NB4 (cell line): Measurements from ENCODE around the gene SBDS.
"Not testable (repeated sequence)": the region's sequence is repeated elsewhere in the genome, so short reads cannot be mapped to it uniquely, and the experiment has no call there.

Source experiments
- DNase-seq: peaks from one replicate; pipeline ENCODE4 v3.0.0; 2010; ENCODE audit warnings: low read depth
- H3K4me3 ChIP-seq: one replicate; pipeline ENCODE4 v1.5.1; 2011; ENCODE audit warnings: mild to moderate bottlenecking, low read depth, low read length, moderate library complexity
- MAX ChIP-seq: IDR thresholded peaks from 2 replicates; pipeline ENCODE4 v1.6.1; 2011; ENCODE audit warnings: low read depth, low read length
- MYC ChIP-seq: IDR thresholded peaks from 2 replicates; pipeline ENCODE4 v1.6.1; 2011; ENCODE audit warnings: low read depth, low read length
- POLR2A ChIP-seq: IDR thresholded peaks from 2 replicates; pipeline ENCODE4 v1.6.1; 2011; ENCODE audit warnings: mild to moderate bottlenecking; ENCODE audit not compliant: insufficient read length; ENCODE audit errors: extremely low read depth
- TF ChIP-seq, protein P1 (sequence below): IDR thresholded peaks from one replicate; pipeline ENCODE4 v1.5.1; 2012; ENCODE audit warnings: low read depth, low read length

SBDS gene

DNA sequence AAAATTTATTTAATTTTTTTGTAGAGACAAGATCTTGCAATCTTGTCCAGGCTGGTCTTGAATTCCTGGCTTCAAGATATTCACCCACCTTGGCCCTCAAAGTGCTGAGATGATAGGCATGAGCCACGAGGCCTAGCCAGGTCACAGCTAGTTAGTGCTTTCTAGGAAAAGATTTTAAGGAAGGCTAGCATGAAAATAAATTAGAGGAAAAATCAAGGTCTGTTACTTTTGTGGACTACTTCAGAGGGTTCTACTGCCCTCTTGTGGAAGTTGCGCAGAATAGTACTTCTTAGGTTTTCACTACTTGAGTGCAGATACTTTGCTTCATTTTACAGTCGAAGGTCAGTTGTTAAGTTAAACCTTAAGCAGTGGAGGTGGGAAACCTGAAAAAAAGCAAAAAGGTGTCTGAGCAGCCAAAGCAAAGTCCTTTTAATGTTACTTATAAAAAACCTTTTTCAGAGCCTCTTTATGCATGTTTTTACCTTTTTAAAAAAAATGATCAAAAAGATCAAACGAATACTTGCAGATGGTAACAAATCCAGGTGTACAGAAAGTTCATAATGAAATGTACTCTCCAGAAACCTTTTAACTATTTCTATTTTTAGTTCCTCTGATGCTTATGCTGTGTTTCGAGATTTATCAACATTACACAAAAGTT, 5.3 kb upstream of the SBDS start:
- DNase-seq, H3K4me3 ChIP-seq: not testable (repeated sequence)
- TF ChIP-seq, protein P1, sequence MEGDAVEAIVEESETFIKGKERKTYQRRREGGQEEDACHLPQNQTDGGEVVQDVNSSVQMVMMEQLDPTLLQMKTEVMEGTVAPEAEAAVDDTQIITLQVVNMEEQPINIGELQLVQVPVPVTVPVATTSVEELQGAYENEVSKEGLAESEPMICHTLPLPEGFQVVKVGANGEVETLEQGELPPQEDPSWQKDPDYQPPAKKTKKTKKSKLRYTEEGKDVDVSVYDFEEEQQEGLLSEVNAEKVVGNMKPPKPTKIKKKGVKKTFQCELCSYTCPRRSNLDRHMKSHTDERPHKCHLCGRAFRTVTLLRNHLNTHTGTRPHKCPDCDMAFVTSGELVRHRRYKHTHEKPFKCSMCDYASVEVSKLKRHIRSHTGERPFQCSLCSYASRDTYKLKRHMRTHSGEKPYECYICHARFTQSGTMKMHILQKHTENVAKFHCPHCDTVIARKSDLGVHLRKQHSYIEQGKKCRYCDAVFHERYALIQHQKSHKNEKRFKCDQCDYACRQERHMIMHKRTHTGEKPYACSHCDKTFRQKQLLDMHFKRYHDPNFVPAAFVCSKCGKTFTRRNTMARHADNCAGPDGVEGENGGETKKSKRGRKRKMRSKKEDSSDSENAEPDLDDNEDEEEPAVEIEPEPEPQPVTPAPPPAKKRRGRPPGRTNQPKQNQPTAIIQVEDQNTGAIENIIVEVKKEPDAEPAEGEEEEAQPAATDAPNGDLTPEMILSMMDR: peak; percentile 12

DNA sequence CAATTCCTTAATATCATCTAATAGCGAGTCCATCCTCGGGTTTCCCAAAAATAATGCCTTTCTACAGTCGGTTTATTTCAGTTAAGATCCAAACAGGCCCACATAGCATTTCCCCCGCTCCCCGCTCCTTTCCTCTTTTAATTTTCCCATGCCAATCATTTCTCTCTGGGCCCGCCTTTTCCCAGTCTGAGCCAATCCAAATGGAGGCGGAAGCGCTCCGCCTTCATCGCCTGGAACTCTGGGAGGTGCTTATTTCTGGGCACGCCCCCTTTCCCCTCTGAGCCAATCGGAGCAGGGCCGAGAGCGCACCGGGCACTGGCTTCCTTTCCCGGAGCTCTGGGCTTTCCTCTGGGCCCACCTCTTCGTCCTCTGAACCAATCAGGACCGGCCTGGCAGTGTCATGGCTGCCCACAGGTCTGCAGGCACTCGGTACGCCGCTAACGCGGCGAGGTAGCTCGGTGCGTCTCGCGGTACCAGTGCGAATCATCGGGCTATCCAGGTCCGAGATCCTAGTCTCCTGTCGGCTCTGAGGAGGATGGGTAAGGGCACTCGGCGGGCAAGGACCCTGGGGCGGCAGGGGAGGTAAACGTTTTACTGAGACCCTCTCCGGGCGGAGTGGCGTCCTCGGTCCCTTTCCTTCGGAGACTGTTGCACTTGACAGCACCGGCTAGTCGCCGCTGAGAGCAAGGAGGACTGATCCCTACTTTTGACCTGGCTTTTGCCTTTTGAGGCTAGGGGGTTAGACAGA, 1.2 kb upstream of the SBDS start, which contains the start of gene TYW1:
Gene TYW1, plus strand, starts transcription at position 390 of the 748 bp plus-strand sequence. Its CDS starts 146 bp downstream, at position 536.
- peak; percentile 99 for DNase-seq
- peak within 1 kb of the TSS; percentile 93 for H3K4me3 ChIP-seq
- TF ChIP-seq MAX (peak; percentile 63), POLR2A (peak; percentile 89), MYC (peak; percentile 58; the same call in 1 of the 2 replicates)

- DNase-seq: peak; percentile 79
- TF ChIP-seq MAX: 0 out of 2 replicates have a peak, but pooled peaks have one; percentile 38
- TF ChIP-seq, protein P1: peak; percentile 50
- H3K4me3 ChIP-seq: peak overlapping the region; percentile 84
Measured at GRCh38 chr7:66994691-66995049, 716 bp downstream of the SBDS start.

- not testable (repeated sequence) for DNase-seq
Measured at GRCh38 chr7:66994051-66994450, 1.3 kb downstream of the SBDS start.

DNA sequence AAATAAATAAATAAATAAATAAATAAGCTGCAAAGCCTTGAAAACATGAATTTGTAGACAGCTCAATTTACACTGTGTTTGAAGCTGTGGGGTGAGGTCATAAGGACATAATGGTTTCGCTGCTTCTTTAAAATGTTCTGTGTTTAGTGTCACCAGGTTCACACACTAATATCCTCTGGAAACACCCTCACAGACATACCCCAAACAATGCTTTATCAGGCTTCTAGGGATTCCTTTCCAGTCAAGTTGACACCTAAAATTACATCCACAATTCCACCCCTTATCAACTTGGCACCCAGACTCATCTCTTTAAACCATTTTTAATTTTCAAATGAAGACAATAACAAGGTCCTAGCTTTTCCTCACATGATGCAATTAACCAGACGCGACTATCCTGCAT, 5.8 kb downstream of the SBDS start:
- not testable (repeated sequence) for DNase-seq, H3K4me3 ChIP-seq

More at GRCh38 chr7:66994051-66994450, 1.3 kb downstream of the SBDS start:
- peak overlapping the region; percentile 84 for H3K4me3 ChIP-seq

DNA sequence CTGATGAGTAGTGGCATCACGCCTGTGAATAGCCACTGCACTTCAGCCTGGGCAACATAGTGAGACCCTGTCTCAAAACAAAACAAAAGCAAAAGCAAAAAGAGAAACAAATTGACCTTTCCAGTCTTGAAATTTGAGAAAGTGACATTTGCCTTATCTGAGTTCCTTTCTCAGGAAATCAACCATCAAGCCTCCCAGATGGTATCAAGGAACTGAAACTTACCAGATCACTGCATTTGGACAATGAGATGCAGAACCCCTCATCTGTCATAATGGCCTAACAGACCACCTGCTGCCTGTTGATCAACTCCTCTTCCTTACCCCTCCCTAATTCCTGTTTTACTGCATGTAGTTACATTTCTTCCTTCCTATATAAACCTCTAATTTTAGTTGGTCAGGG, 15.1 kb downstream of the SBDS start:
- not testable (repeated sequence) for DNase-seq, H3K4me3 ChIP-seq

DNA sequence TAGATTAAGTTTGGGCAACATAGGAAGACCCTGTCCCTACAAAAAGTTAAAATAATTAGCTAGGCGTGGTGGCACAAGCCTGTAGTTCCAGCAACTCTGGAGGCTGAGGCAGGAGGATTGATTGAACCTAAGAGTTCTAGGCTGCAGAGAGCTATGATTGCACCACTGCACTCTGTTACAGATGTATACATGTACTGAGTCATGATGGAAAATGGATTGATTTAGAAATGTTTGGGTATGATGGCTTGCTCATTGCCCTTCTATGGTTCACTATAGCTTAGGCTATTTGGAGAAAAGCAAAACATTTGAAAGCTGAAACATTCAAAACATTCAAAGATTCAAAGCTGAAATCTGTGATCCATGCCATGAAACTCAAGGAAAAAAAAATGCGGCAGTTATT, 16.4 kb downstream of the SBDS start:
- H3K4me3 ChIP-seq: not testable (repeated sequence)

DNA sequence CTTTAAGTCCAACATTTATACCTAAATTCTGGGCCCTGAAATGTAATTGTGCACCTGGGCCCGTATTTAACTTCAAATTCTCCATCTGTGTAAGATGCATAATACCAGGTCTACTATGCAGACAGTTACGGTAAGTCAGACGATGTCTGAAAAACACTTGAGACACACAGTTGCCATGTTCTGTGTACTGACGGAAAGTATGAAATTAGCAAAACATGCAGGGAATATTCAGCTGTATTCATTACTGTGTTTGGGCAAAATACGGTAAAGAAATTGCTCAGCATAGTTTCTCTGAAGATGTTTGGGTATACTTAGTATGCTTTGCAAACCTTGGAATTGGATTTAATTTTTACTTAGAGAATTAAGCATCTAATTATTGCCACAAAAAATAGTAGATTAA, 17.1 kb downstream of the SBDS start:
- H3K4me3 ChIP-seq, DNase-seq: not testable (repeated sequence)

More for the DNA sequence above, 16.4 kb downstream of the SBDS start:
- not testable (repeated sequence) for DNase-seq

DNA sequence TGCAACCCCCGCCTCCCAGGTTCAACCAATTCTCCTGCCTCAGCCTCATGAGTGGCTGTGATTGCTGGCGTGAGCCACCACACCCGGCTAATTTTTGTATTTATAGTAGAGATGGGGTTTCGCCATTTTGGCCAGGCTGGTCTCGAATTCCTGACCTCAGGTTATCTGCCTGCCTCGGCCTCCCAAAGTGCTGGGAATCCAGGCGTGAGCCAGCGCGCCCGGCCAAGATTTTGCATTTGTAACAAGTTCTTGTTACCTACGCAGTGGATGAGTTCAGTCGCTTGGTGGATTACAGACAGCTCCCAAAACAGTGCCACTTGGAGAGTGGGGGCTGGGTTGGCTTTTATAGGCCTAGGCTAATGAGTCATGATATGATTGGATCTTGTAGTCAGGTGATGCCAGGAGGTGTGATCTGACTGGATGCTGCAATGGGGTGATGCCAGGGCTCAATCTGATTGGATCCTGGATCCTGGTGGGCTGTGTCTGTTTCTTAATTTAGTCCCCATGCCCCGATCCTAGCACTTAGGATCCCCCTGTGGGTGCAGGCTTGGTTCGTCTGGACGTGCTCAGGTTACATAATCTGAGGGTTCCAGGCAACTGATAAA, 20.3 kb downstream of the SBDS start:
- no peak for TF ChIP-seq POLR2A
- TF ChIP-seq, protein P1: no peak
- no peak for TF ChIP-seq MYC
- TF ChIP-seq MAX: no peak
- no peak overlapping the region for H3K4me3 ChIP-seq
- peak; percentile 63 for DNase-seq
